ENCODE data around the gene LSR.

Gene LSR, protein sequence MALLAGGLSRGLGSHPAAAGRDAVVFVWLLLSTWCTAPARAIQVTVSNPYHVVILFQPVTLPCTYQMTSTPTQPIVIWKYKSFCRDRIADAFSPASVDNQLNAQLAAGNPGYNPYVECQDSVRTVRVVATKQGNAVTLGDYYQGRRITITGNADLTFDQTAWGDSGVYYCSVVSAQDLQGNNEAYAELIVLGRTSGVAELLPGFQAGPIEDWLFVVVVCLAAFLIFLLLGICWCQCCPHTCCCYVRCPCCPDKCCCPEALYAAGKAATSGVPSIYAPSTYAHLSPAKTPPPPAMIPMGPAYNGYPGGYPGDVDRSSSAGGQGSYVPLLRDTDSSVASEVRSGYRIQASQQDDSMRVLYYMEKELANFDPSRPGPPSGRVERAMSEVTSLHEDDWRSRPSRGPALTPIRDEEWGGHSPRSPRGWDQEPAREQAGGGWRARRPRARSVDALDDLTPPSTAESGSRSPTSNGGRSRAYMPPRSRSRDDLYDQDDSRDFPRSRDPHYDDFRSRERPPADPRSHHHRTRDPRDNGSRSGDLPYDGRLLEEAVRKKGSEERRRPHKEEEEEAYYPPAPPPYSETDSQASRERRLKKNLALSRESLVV

DNA sequence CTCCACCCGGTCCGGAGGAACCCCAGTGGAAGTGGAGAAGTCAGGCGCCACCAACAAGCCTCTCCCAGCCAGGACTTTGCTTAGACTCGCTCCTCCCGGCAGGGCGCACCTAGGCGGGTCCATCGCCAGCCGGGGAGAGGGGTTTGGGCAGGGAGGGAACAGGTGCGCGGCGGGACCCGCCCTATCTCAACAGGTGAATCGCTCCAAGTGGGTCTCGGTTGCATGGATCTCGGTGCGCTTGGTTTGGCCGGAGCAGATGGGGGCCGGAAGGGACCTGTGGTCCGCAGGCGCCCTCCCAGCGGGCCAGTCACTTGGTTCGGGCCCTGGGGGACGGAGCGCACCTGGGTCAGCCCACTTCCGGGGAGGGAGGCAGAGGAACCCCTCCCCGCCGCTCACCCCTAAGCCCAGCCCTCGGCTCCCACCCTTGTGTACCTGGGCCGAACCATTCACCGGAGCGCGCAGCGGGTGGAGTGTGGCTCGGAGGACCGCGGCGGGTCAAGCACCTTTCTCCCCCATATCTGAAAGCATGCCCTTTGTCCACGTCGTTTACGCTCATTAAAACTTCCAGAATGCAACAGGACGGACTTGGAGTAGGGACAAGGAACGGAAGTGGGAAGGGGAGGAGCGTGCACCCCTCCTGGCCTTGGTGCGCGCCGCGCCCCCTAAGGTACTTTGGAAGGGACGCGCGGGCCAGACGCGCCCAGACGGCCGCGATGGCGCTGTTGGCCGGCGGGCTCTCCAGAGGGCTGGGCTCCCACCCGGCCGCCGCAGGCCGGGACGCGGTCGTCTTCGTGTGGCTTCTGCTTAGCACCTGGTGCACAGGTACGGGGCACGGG is at the start of gene LSR:
TSS of gene LSR (plus strand) at position 693 of the 836 bp plus-strand sequence. CDS start at position 714, 21 bp downstream.
- peak; percentile 96 for DNase-seq

DNA sequence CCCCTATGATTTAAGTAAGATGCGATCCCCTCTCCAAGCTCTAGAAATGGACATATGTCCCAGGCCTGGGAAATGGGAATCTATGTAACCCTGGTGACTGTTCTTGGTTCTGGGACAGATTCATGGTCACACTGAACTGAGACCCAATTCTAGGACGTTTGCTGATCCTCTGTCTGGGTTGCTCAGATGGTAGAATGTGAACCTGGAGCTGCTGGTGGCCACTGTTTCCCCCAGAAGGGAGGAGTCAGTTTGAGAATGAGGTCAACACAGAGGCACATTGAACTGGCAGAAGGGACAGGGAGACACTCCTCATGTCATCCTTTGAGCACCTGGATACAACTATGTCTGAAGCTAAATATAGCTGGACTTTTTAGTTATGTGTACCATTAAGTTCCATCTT is 49.3 kb upstream of the LSR start:
- DNase-seq = no peak

DNA sequence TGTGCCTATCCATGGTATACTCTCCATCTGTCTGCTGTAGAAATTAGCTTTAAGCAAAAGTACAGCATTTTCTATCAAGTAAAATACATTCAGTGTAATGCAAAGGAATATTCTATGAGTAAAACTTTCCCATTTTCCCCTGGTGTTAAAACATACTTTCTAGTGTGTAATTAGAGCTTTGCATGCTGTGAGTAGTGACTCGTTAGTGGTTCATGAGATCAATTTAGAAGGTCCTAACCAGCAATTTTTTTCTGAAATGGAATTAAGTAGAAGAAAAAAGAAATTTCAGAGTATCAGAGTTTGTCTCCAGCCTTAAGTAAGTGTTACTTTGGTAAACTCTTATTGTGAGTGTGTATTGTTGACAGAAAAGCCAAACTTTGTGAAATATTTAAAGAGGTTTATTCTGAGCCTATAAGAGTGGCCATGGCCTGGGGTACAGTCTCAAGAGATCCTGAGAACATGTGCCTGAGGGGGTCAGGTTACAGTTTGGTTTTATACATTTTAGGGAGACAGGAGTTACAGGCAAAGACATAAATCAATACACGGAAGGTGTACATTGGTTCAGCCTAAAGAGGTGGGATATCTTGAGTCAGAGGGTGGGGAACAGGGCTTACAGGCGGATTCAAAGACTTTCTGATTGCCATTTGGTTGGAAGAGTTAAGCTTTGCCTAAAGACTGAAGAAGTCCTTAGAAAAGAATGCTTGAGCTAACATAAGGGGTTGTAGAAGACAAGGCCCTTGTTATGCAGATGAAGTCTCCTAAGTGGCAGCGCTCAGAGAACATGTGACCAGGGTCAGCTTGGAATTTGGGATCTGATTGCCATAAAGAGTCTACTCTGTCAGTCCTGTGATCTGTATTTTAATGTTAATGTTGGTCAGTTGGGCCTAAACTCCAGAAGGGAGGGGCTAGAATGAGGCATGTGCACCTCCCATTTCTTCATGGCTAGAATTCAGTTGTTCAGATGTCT is 45.8 kb upstream of the LSR start:
- DNase-seq = no peak

DNA sequence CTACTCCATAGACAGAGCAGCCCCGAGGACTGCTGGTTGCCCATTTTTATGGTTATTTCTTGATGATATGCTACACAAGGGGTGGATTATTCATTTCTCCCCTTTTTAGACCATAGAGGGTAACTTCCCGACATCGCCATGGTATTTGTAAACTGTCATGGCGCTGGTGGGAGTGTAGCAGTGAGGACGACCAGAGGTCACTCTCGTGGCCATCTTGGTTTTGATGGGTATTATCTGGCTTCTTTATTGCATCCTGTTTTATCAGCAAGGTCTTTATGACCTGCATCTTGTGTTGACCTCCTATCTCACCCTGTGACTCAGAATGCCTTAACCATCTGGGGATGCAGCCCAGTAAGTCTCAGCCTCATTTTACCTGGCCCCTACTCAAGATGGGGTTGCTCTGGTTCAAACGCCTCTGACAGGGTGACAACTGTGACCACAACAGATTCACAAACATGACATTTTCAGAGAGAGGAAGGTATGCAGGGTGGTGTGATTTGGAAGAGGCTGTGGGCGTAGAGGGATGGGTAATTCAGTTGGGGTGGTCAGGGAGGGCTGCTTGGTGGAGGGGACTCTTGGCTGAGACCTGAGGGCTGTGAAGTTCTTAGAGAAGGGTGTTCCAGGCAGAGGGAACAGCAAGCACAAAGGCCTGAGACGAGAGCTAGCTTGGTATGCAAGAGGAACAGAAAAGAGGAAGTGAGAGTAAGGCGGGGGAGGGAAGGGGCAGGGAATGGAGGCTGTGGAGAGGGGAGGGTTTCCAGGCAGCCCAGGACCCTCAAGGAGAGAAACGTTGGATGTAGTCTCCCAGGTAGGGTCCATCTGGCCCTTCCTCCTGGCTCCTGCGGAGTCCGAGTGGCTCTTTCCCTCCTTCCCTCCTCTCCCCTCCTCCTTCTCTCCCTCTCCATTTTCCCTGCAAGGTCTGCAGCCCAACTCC is 43.7 kb upstream of the LSR start:
- DNase-seq = no peak

DNA sequence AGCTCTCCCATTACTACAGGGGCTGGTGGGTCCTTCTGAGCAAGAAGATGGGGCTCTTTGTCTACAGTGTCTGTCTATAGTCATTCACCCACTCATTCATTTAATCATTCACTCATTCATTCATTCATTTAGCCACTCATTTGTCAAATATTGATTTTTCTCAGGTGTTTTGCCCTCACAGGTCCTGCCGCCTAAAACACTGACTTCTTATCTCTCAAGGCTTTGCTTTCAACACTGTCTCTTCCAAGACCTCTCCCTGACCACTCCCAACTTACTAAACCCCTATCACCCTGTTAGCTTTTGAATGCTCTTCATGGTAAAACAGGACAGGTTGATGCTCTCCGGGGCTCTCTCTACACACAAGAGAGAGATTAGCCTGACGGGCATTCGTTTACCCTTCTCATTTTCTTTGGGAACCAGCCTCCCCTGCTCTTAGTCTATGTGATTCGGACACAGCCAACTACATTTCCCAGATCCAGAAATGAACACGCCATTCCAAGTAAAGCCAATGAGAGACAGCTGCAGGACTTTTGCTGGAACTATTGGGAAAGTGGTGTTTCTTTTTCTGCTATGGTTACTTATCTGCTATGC is 43.0 kb upstream of the LSR start:
- DNase-seq = no peak

DNA sequence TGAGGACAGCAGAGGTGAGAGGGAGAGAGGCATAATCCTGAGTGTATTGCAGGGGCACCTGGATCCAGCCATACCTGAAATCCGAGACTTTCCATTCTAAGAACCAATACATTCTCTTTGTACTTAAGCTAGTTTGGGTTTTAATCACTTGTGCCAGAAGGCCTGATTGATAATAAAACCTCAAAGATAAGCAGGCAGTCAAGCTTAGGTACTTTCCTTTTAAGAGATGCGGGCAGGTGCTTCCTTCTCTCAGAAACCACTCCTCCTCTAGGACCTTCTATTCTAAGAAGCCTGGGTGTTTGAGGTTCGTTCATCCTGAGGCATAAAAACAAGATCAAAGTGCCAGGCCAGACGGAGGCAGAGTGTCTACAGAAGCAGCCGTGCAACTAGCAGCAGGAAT is 42.4 kb upstream of the LSR start:
- no peak for DNase-seq

DNA sequence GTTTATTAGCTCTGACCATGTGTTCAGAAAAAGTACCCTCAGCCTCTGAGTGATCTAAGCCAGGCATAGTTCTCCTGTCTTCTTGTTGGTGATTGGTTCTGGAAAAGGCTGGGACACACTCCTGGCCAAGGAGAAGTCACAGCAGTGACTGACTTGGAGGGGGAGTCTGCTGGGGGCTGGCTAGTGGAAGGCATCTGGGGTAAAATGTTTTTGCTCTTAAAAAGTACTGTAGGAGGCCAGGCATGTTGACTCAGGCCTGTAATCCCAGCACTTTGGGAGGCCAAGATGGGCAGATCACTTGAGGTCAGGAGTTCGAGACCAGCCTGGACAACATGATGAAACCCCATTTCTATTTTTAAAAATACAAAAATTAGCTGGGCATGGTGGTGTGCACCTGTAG is 41.9 kb upstream of the LSR start:
- no peak for DNase-seq

DNA sequence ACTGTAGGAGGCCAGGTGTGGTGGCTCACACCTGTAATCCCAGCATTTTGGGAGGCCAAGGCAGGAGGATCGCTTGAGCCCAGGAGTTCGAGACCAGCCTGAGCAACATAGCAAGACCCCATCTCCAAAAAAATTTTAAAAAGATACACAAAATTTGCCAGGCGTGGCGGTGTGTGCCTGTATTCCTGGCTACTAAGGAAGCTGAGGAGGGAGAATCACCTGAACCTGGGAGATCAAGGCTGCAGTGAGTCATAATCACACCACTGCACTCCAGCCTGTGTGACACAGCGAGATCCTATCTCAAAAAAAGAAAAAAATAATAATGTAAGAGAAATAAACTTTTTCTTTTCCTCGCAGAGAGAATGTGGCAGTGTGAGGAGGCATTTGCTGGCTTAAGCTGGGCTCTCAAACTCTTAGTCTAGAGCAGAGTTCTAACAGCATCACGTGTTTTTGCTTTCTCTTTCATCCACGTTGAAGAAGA is 41.4 kb upstream of the LSR start:
- DNase-seq = no peak

DNA sequence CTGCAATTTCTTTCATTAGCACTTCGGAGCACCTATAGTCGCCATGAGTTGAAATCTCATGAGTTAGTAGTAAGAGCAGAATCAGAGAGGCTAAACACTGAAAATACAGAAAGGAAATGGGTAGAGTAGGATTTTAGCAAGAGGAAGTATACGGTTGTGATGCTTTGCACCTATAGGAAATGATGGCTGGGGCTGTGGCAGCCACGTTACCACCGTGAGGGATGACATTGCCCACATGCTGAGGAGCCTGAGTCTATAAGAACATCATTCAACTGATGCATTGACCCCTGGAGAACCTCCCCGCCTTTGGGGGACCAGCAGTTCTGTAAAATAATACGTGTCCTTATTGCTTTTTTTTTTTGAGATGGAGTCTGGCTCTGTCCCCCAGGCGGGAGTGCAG is 40.7 kb upstream of the LSR start:
- no peak for DNase-seq

DNA sequence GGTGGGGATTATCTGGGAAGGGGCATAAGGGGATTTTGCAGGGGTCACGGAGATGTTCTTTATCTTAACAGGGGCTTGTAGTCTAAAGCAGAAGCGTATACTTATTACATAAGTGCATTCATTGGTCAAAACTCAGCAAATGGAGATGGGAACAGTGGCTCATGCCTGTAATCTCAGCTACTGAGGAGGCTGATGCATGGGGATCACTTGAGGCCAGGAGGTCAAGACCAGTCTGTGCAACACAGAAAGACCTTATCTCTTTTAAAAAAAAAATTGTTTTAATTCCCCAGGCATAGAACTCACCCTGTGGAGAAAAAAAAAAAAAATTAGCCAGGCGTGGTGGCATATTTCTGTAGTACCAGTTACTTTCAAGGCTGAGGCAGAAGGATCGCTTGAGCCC is 39.2 kb upstream of the LSR start:
- DNase-seq = no peak

DNA sequence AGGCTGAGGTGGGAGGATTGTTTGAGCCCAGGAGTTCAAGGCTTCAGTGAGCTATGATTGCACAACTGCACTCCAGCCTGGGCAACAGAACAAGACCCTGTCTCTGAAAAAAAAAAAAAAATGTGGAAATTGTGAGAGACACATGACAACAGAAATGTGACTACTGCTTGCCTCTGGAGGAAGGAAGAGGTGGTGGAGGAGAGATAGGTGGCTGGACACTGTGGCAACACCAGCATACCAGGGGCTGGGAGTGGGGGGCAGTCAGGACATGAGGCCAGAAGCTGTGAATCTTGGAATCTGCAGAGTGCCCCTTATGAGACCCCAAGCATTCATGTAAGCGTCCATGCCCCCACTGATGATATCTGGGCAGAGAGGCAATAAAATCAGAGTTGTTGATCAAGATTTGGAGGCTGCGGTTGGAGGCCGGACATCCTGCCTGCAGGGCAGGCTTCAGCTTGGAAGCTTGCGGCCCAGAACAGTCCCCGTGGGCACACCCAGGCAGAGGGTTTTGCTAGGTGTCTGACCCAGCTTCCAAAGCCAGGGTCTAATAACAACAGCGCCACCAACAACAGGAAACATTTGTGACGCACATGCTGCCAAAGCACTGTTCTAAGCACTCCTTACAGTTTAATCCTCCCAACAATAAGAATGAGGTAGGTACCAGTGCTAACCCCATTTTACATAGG is 37.1 kb upstream of the LSR start:
- DNase-seq = no peak

DNA sequence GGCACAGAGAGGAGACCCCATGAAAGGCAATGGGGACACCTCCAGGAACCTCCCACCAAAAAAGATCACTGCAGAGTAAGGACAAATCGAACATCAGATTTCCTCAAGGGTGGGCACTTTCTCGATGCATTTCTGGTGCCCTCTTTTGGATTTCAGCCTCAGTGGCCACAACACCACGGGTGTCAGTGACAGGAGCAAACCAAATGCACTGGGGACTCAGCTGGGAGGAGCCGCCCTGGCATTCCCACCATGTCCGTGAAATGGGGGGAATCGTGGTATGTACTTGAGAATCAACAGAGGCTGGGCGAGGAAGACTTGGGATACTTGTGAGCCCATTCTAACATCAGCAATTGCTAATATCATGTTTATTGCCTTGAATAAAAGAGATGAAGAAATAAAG is 36.6 kb upstream of the LSR start:
- no peak for DNase-seq

DNA sequence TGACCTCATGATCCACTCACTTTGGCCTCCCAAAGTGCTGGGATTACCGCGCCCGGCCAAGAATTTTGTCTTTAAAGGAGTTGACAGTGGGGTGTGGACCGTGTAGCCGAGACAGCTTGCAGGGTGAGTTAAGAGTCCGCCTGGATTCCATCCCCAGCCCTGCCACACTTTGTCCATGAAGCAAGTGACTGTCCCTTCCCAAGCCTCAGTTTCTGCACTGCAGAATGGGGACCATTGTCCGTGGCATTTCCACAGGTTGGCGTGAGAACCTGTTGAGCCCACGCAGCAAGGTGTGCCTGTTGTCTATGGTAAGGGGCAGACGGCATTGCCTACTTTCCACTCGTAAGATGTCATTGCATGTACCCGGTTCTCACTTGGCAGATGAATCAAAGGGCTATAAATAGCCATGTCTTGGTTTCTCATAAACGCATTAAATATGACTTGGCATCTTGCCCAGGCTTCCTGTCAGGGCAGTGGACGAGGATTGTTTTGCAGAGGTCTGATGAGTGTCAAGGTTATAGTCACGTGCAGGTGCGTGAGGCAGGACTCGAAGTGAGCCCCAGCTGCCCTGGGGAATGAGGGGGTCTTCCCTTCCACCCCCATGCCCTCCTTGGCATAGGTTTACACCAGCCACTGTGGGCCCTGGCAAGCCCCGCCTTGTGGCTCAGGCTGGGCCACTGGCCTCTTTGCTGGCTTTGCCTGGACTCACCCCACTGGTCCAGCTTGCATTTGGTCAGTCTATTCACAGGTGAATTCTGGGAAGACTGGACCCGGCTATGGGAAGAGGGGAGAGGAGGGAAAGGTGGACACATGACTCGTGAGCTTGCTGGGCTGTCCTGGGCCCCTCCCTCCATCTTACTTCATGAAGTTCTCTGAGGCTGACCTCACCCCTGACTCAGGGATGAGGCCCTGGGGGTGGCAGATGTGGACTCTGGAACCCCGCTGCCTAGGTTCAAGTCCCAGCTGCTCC is 34.9 kb upstream of the LSR start:
- peak; percentile 97 for DNase-seq

DNA sequence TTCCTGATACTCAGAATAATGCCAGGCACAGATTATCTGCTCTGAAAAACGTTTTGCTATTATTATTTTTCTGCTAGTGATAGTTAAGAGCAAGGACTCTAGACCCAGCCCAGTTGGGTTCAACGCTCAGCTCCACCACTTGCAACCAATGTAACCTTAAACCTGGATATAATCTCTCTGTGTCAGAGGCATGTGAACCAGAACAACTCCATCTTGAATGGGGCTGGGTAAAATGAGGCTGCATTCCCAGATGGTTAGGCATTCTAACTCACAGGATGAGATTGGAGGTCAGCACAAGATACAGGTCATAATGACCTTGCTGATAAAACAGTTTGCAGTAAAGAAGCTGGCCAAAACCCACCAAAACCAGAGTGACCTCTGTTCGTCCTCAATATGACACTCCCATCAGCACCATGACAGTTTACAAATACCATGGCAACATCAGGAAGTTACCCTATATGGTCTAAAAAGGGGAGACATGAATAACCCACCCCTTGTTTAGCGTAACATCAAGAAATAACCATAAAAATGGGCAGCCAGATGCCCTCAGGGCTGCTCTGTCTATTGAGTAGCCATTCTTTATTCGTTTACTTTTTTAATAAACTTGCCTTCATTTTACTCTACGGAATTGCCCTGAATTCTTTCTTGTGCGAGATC is 33.9 kb upstream of the LSR start:
- no peak for DNase-seq

DNA sequence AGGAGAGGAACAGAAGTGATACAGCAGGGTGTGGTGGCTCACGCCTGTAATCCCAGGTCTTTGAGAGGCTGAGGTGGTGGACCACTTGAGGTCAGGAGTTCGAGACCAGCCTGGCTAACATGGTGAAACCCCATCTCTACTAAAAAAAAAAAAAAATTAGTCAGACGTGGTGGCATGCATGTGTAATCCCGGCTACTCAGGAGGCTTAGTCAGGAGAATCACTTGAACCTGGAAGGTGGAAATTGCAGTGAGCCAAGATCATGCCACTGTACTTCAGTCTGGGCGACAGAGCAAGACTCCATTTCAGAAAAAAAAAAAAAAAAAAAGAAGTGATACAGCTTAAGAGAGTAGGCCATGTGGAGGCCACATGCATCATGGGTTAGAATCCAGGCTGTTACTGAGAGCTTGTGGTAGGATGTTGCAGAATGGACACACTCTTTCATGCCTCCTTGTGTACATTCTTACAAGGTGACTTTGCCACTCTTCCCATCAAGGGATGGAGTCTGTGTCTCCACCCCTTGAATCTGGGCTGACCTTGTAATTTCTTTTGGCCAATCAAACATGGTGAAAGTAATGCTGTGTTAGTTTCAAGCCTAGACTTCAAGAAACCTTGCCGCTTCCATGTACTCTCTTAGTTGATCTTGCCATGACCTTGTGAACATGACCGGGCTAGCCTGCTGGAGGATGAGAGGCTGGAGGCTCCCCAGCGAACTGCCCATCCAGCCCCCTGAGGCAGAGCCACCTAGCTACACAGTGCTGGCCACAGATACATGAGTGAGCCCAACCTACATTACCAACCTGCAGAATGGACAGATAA is 32.6 kb upstream of the LSR start:
- DNase-seq = no peak

DNA sequence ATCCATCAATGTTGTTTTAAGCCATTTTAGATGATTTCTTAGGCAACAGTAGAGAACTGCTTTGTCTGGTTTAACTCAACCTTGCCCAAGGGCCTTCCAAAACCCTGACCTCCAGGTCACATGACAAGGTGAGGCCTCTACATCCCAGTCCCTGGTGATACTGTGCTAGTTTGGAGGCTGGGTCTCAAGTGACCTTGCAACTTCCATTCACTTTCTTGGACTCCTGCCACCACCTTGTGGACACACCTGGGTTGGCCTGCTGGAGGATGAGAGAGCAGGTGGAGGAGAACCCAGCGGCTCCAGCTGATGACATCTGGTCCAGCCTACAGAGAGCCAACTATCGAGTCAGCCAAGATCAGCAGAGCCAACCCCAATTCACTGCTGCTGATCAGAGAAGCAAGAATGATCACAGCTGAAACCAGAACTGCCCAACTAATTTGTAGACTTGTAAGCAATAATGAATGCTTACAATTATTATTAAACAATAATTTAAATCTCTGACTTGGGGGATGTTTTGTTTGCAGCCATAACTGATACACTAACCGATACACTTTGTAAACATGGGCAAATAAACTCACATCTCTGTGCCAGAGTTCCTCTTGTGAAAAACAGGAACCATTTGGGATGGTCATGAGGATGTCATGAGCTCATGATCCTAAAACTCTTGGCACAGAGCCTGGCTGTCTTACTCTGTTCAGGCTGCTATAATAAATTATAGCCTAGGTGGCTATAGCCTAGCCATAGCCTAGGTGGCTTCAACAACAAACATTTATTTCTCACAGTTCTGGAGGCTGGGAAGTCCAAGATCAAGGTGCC is 31.8 kb upstream of the LSR start:
- peak; percentile 24 for DNase-seq

DNA sequence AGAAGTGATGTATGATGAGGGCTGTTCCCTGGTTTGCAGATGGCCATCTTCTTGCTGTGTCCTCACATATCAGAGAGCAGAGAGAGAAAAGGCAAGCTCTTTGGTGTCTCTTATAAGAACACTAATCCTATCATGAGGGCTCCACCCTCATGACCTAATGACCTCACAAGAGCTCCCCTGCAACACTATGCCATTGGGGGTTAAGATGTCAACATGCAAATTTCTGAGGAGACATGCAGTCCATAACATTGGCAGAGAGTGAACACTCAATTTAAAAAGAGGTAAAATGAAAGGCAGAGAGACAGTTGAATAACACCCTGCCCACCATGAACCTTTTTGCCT is 31.2 kb upstream of the LSR start:
- no peak for DNase-seq
